Measurements from ENCODE around the gene GJB5. TPM values are rescaled to one million over a fixed set of nuclear protein-coding genes. Genes with fewer than 3 reads are reported as not detected.

Gene GJB5
- 0.11 TPM in 1 of 2 replicates, not detected in the other for total RNA-seq

GRCh38 chr1:34754964-34755637, at the start of gene GJB5:
GJB5 (plus strand) TSS chr1:34755047; CDS start chr1:34757331, 2,284 bp downstream.

GRCh38 chr1:34759503-34760357, 4.9 kb downstream of the GJB5 start, which contains the start of gene GJB4:
GJB4 (plus strand) TSS chr1:34759740; CDS start chr1:34761255, 1,515 bp downstream.

GRCh38 chr1:34781071-34781843, 26.4 kb downstream of the GJB5 start, which contains the start of gene GJB3:
GJB3 (plus strand) TSS chr1:34781214; CDS start chr1:34784763, 3,549 bp downstream.

GRCh38 chr1:34792868-34793727, 38.3 kb downstream of the GJB5 start, which contains the start of gene GJA4:
GJA4 (plus strand) TSS chr1:34792999; CDS start chr1:34794214, 1,215 bp downstream.

Other genes with a start within 250 kb of the GJB5 start
- not detected in 2 replicates for gene GJB4, start 4.7 kb downstream of the GJB5 start, total RNA-seq
- not detected in 2 replicates for gene GJB3, start 26.2 kb downstream of the GJB5 start, total RNA-seq
- 0.11 TPM in 1 of 2 replicates, not detected in the other for gene GJA4, start 38.0 kb downstream of the GJB5 start, total RNA-seq
- 24.4 and 40.9 TPM in 2 replicates for gene SMIM12, start 104.7 kb downstream of the GJB5 start, total RNA-seq
- under 0.01 TPM in 1 of 2 replicates, not detected in the other for gene DLGAP3, start 174.6 kb downstream of the GJB5 start, total RNA-seq
- gene TMEM35B, start 230.3 kb downstream of the GJB5 start, total RNA-seq = 38.0 and 43.1 TPM in 2 replicates

Data from articular chondrocyte of knee joint (primary cell).